Measurements from ENCODE around the gene C1QA. TPM values are rescaled to one million over a fixed set of nuclear protein-coding genes. Genes with fewer than 3 reads are reported as not detected.
"Not testable (repeated sequence)": the region's sequence is repeated elsewhere in the genome, so short reads cannot be mapped to it uniquely, and the experiment has no call there.

Gene C1QA
- total RNA-seq, 4 donors from 2014 or later = 273 to 435 (median 364) TPM

GRCh38 chr1:22661880-22662279 lies 25.5 kb downstream of the C1QA start:
- TF ChIP-seq CTCF (IDR thresholded peaks at IDR 0.05) = no peak
- DNase-seq (ENCODE audit: low spot score) (no peak), ATAC-seq (ENCODE audit: low FRiP score) (no peak)

GRCh38 chr1:22662318-22662717 lies 25.9 kb downstream of the C1QA start:
- no peak for DNase-seq (ENCODE audit: low spot score)

GRCh38 chr1:22662986-22663408 lies 26.6 kb downstream of the C1QA start:
- TF ChIP-seq CTCF (IDR thresholded peaks at IDR 0.05) = no peak
- ATAC-seq (ENCODE audit: low FRiP score) = no peak

More at GRCh38 chr1:22662318-22662717, 25.9 kb downstream of the C1QA start:
- TF ChIP-seq CTCF (IDR thresholded peaks at IDR 0.05) = no peak
- peak; percentile 18 for ATAC-seq (ENCODE audit: low FRiP score)

GRCh38 chr1:22665752-22666151 lies 29.3 kb downstream of the C1QA start:
- TF ChIP-seq CTCF (IDR thresholded peaks at IDR 0.05) = no peak
- no peak for ATAC-seq (ENCODE audit: low FRiP score)
- DNase-seq (ENCODE audit: low spot score) = no peak

More at GRCh38 chr1:22662986-22663408, 26.6 kb downstream of the C1QA start:
- DNase-seq (ENCODE audit: low spot score) = no peak

- no peak for TF ChIP-seq CTCF (IDR thresholded peaks at IDR 0.05)
- ATAC-seq (ENCODE audit: low FRiP score) (no peak), DNase-seq (ENCODE audit: low spot score) (no peak)
These were observed 30.0 kb downstream of the C1QA start for GRCh38 chr1:22666412-22666811.

GRCh38 chr1:22668840-22669239 lies 32.4 kb downstream of the C1QA start:
- not testable (repeated sequence) for ATAC-seq (ENCODE audit: low FRiP score); DNase-seq (ENCODE audit: low spot score)

GRCh38 chr1:22670352-22670975 lies 34.0 kb downstream of the C1QA start:
- no peak for ATAC-seq (ENCODE audit: low FRiP score)
- no peak for TF ChIP-seq CTCF (IDR thresholded peaks at IDR 0.05)
- DNase-seq (ENCODE audit: low spot score) = no peak
